LHCN-M2 (cell line): ENCODE data around the gene AEBP2. TPM values are rescaled to one million over a fixed set of nuclear protein-coding genes. Genes with fewer than 3 reads are reported as not detected.

Experiments
- DNase-seq: peaks from one replicate; pipeline ENCODE4 v3.0.0-alpha.2; 2012; ENCODE audit warnings: low read depth
- total RNA-seq: library from RNA; depleted of rRNA; stranded (reverse); fragments of >200 nt; gene quantifications from 2 replicates; pipeline ENCODE4 v1.2.3, GENCODE V29; 2014

Gene AEBP2
- total RNA-seq, 1 experiment from 2014 or later = 13.4 TPM

DNA sequence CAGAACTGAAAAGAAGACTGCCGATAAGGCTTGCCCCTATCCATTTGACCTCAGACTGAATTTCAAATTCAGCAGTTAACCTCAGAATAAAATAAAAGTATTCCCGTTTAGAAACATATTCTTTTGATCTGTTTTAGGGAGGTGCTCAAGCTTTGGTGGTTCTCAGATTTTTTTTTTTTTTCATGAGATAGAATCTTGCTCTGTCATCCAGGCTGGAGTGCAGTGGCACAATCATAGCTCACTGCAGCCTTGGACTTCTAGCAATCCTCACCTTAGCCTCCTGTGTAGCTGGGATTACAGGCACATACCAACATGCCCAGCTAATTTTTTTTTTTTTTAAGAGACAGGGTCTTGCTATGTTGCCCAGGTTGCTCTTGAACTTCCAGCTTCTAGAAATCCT lies 15.5 kb downstream of the AEBP2 start:
- no peak for DNase-seq

DNA sequence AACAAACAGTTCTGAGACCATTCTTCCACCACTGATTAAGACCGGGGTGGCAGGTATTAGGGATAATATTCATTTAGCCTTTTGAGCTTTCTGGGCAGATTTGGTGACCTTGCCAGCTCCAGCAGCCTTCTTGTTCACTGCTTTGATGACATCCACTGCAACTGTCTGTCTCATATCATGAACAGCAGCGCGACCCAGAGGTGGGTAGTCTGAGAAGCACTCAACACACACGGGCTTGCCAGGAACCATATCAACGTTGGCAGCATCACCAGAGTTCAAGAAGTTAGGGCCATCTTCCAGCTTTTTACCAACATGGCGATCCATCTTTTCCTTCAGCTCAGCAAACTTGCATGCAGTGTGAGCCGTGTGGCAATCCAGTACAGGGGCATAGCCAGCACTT lies 16.9 kb downstream of the AEBP2 start:
- no peak for DNase-seq

DNA sequence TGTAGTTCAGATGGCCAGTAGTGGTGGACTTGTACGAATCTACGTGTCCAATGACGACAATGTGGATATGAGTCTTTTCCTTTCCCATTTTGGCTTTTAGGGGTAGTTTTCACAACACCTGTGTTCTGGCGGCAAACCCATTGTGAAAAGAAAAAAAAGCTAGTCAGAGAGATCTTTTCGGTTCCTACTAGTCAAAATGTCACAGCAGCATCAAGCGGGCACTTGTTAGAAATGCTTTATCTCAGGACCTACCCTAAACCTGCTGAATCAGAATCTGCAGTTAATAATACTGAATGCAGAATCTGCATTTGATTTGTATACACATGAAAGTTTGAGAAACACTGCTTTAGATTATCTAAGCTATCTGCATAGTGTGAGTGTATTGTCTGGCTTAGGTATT lies 18.3 kb downstream of the AEBP2 start:
- DNase-seq = no peak

DNA sequence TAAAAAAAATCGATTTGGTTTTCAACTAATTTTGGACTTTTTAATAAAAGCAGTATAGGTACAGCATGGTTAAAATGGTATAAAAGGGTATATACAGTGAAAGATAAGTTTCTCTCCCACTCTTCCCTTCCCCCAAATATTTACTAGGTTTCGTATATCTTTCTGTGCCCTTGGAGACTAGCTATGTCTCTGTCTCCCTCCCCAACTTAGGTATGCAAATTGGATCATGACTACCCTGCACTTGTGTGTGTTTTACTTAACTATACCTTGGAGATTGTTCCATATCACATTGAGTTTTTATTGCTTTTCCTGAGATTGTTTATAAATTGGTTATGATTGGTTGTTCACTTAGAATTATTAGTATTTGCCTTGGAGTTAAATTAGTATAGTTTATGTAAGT lies 19.4 kb downstream of the AEBP2 start:
- DNase-seq = no peak

DNA sequence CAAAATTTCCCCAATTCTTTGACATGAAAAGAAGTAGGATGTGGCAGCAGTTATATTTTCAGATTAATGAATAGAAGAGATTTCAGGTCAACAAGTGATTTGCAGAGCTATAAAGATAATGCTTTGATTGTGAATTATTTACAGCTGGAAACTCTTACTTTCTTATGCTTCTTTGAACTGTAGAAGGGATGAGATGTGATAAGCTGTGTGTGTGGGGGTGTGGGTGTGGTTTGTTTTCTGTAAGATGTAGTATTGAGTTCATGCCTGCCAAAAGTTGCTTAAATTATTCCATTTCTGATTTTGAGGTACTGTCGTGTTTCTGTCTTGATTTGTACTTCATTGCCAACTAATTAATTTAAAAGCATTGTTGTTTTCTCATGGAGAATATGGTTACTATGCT lies 22.7 kb downstream of the AEBP2 start:
- no peak for DNase-seq

DNA sequence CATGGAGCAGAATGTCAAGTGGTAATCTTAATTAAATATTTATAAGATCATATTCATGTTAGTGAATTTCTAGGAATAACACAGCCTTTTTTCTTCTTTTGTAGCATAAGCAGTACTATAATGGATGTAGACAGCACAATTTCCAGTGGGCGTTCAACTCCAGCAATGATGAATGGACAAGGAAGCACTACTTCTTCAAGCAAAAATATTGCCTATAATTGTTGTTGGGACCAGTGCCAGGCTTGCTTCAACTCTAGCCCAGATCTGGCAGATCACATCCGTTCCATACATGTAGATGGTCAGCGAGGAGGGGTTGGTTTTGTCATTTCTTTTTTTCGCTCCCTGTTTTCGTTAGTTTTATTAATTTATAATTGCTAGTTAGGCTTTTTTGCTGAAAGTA lies 23.1 kb downstream of the AEBP2 start:
- DNase-seq = no peak

DNA sequence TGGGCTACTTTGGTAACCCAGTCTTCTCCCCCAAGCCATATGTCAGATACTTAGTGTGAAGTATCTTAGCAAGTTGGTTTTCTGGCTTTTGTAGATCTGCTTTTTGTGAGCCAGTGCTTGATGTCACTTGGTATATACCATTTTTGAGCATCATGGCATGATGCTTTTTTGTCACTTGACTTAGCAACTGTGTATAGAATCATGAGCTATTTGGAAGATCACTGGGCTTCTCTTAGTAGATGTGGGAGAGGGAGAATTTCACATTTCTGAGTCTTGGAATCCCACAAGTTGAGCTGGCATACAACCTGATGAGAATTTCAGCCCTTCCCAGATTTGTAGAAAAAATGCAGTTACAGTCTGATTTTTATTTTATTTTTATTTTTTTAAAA lies 24.9 kb downstream of the AEBP2 start:
- DNase-seq = no peak

DNA sequence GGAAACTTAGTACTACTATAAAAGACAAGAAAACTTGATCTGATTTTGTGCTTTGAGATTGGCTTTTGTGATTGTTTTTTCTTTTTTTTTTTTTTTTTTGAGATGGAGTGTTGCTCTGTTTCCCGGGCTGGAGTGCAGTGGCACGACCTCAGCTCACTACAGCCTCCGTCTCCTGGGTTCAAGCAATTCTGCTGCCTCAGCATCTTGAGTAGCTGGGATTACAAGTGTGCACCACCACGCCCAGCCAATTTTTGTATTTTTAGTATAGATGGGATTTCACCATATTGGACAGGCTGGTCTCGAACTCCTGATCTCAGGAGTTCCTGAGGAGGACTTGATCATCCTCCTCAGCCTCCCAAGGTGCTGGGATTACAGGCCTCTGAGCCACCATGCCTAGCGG lies 26.4 kb downstream of the AEBP2 start:
- DNase-seq = no peak

DNA sequence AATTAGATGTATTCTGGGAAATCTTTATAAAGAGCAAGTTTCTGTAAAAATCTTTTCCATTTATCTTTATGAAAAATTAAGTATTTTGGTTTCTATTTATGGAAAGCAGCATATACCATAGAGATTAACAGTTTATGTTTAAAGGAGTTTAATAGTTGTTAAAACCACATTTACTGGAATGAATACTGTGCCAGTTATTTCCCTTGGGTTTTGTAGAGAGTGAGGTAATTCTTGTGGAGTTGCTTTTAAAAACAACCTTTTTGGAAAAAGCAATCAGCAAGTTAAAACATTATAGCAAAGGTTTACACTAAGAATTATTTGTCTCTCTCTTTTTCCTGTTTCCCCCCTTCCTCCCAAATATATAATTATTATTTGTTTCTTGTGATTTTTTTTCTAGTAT lies 34.9 kb downstream of the AEBP2 start:
- peak; percentile 18 for DNase-seq

DNA sequence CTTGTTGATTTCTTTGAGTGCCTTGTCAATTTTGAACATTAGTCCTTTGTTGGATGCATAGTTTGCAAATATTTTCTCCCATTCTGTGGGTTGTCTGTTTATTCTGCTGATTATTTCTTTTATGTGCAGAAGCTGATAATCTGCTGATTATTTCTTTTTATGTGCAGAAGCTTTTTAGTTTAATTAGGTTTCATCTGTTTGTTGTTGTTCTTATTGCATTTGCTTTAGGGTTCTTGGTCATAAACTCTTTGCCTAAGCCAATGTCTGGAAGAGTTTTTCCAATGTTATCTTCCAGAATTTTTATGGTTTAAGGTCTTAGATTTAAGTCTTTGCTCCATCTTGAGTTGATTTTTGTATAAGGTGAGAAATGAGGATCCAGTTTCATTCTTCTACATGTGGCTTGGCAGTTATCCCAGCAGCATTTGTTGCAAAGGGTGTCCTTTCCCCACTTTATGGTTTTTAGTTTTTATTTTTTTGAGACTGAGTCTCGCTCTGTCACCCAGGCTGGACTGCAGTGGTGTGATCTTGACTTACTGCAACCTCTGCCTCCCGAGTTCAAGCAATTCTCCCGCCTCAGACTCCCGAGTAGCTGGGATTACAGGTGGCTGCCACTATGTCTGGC lies 36.7 kb downstream of the AEBP2 start:
- peak; percentile 13 for DNase-seq

DNA sequence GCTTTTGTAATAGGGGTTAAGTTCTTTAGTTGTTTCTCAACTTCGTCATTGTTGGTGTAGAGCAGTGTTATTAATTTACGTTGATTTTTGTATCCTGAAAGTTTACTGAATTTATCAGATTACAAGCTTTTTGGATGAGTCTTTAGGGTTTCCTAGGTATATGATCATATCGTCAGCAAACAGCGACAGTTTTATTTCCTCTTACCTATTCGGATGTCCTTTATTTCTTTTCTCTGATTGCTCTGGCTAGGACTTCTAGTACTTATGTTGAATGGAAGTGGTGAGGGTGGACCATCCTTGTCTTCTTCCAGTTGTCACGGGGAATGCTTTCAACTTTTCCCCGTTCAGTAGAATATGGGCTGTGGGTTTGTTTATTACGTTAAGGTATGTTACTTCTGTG lies 37.8 kb downstream of the AEBP2 start:
- DNase-seq = no peak

DNA sequence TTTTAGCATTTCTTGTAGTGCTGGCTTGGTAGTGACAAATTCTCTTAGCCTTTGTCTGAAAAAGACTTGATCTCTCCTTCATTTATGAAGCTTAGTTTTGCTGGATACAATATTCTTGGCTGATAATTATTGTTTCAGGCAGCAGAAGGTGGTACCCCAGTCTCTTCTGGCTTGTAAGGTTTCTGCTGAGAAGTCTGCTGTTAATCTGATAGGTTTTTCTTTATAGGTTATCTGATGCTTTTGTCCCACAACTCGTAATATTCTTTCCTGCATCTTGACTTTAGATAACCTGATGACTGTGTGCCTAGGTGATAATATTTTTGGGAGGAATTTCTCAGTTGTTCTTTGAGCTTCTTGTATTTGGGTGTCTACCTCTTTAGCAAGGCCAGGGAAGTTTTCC lies 41.2 kb downstream of the AEBP2 start:
- DNase-seq = no peak

DNA sequence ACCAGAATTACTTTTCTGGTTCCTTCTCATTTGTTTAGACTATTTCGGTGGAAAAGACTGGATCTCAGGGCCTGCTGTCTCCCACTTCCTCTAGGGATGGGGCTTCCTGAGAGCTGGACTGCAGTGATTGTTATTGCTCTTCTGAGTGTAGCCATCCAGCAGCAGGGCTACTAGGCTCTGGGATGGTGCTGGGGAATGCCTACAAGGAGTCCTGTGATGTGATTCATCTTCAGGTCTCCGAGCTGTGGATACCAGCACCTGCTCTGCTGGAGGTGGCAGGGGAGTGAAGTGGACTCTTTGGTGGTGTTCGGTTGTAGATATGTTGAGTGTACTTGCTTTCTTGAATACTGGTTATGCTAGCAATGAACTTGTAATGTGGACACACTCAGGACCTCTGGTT lies 42.7 kb downstream of the AEBP2 start:
- no peak for DNase-seq

DNA sequence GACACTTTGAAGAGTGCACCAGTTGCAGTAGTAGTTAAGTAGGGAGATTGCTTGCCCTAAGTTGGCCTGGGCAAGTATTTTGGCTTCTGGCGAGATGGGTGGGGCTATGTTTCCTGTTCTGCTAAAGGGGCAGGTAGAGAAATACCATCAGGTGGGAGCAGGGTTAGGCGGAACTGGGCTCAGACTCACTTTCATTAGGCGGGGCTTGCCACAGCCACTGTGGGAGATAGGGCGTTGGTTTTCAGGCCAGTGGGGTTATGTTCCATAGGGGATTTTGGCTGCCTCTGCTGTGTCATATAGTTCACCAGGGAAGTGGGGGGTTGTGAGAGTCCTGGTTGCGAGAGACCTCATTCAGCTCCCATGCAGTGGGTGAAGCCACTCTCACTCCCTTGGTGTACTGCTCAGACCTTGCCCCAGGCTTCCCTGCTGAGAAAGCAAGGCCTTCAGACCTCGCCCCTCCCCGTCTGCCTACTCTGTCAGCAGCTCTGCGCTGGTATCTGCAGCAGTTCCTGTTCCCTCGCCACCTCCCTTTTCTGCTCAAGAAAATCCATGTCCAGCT lies 43.3 kb downstream of the AEBP2 start:
- DNase-seq = no peak

DNA sequence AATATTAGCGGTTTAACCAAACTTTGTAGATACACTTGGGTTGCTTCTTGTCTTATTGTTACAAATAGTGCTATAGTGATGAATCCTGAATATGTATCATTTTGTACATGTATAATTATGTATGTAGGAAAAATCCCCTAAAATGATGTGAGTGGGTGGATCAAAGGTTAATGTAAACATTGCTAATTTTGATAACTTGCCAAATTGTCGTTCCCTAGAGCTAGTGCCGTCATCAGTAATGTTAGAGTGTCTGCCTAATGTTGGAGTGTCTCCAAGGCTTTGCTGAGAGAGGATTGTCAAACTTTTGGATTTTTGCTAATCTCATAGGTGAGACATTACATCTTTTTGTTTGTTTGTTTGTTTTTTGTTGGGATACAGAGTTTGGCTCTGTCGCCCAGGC lies 44.4 kb downstream of the AEBP2 start:
- DNase-seq = no peak

DNA sequence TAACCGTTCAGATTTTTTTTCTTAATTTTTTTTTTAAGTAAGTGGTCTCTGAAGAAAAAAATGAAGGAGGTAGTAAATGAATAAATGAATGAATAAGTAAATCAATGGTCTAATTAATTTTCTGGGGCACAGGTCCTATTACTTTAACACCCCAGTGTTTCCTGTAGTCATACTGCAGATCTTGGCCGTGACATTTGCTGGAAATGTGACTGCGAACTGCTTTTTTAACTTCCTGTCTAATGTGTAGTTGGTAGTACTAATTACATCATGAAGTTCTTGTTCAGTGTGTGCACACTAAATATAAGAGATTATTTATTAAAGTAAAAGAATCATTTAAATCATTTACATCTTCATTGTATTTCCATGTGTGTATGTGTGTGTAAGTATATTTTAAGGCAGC lies 45.4 kb downstream of the AEBP2 start:
- DNase-seq = no peak

DNA sequence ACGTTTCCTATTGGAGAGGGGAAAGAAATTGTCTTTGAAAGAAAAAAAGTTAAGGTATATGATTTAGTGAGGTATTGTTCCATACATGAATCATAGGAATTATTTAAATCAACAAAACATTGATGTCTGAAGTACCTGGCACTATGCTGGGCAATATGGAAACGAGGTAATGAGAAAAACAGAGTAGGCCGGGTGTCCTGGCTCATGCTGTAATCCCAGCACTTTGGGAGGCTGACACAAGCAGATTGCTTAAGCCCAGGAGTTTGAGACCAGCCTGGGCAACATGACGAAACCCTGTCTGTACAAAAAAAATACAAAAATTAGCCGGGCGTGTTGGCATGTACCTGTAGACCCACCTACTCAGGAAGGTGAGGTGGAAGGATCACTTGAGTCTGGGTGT lies 45.9 kb downstream of the AEBP2 start:
- DNase-seq = no peak

DNA sequence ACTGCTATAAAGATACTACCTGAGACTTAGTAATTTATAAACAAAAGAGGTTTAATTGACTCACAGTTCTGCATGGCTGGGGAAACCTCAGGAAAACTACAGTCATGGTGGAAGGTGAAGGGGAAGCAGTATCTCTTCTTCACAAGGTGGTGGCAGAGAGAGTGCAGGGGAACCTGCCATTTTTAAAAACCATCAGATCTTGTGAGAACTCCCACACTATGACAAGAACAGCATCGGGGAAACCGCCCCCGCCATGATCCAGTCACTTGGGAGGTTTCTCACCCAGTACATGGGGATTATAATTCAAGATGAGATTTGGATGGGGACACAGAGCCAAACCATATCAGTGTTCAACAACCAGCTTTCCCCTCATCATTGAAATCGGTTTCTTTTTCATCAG lies 49.9 kb downstream of the AEBP2 start:
- DNase-seq = no peak

DNA sequence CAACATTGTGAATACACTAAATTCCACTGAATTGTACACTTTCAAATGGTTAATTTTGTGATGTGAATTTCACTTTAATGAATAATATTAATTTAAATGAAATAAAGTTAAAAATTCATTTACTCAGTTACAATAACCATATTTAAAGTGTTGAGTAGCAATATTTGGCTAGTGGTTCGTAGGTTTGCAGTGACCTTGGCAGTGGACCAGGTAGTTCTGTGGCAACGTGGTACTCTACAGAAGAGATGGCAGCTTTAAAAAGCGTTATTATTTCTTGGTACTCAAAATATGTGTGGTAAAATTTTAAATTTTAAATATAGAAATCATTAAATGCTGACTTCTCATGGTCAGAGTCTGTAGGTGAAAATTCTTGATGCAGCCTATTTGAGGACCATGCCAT lies 51.6 kb downstream of the AEBP2 start:
- no peak for DNase-seq

DNA sequence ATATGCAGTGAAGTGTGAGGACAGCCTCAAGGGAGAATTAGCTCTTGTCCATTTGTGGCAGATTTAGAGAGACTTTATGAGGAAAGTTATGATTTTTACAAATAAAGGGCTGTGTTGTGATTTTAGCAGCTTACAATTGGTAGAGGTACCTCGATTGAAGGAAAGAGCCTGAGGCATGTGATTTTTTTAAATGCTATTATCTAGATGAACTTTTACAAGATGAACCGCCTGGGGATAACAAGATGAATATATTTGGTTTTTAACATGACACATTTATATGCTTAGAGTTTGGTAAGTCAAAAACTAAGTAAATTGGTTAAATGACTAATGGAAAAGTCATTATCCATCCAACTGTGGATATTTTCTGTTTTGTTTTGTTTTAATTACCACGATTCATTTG lies 52.6 kb downstream of the AEBP2 start:
- no peak for DNase-seq

DNA sequence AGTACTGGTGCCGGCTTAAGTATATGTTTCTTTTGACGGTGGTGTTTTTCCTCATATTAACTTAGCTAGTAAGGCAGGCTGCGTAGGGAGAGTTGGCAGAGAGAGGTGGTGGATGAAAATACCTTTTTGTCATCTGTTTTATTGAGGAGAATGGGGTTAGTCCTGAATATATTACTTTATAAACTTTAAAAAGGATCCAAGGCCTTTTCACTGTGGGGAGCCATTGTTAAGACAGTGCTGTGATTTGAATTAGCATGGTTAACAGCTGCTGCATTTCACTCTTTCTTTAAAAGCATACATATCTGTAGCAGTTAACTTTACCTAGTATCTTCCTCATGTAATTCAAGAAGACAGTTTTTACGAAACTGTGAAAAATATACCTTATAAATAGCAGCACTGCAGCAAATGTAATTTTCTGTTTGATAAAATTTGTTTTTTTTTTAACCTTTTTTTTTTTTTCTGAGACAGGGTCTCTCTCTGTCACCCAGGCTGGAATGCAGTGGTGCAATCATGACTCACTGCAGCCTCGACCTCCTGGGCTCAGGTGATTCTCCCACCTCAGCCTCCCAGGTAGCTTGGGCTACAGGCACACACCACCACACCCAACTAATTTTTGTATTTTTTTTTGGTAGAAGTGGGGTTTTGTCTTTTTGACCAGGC lies 57.1 kb downstream of the AEBP2 start:
- DNase-seq = no peak

DNA sequence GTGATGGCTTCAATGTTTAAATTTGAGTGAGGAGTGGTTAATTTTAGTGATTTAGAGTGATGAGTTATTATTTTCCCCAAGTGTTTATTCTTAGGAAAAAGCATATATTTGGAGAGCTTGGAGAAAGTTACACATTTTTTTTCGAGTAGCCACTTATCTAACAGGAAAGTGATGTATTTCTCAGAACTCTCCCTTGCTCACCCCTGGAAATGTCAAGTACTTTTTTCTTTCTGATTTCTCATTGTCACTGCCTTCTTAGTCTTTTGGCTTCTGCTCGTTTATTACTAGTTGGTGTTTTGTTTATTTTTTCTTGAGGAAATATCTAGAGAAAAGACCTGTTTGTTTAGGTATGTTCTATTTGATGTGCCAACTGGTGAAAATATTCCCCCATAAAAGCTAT lies 58.8 kb downstream of the AEBP2 start:
- DNase-seq = no peak

DNA sequence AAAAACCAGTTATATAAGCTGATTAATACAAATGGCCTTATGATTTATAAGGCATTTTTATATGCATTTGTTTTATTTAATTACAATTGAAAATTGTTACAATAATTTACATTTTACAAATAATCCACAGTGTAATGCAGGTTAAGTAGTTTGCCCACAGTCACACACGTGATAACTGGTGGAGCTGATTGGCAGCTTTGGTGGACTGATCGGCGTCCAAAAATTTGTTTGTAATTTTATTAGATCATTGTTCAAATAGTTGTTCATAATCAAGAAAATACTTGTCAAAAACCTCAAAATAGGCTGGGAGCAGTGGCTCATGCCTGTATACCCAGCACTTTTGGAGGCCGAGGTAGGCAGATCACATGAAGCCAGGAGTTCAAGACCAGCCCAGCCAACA lies 59.7 kb downstream of the AEBP2 start:
- DNase-seq = no peak

DNA sequence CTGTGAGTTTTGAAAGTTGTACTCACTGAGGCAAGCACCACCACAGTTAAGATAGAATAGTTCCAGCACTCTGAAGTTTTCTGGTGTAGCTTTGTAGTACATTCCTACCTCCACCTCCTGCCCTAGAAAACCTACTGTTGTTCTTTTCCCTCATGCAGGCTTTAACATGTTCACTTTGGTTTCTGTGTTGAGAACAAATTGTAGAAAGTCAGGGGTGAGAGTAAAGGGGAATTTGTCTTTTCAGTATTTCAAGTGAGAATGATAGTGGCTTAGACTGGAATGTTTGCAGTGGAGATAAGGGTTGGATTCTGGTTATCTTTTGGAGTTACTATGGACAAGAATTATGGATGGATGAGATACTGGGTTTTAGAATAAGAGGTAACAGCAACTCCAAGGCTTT lies 67.2 kb downstream of the AEBP2 start:
- no peak for DNase-seq
